Ramos (cell line): ENCODE measurements around the gene DRG2.

Experiments
- in situ Hi-C: fragments of 300-500 bp; cut with MboI; formaldehyde crosslinking; loops from one replicate; pipeline ENCODE4 v1.14.3; 2022; ENCODE audit warnings: low sequenced_read_pairs; ENCODE audit not compliant: unreplicated experiment

DRG2 gene, protein sequence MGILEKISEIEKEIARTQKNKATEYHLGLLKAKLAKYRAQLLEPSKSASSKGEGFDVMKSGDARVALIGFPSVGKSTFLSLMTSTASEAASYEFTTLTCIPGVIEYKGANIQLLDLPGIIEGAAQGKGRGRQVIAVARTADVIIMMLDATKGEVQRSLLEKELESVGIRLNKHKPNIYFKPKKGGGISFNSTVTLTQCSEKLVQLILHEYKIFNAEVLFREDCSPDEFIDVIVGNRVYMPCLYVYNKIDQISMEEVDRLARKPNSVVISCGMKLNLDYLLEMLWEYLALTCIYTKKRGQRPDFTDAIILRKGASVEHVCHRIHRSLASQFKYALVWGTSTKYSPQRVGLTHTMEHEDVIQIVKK

DNA sequence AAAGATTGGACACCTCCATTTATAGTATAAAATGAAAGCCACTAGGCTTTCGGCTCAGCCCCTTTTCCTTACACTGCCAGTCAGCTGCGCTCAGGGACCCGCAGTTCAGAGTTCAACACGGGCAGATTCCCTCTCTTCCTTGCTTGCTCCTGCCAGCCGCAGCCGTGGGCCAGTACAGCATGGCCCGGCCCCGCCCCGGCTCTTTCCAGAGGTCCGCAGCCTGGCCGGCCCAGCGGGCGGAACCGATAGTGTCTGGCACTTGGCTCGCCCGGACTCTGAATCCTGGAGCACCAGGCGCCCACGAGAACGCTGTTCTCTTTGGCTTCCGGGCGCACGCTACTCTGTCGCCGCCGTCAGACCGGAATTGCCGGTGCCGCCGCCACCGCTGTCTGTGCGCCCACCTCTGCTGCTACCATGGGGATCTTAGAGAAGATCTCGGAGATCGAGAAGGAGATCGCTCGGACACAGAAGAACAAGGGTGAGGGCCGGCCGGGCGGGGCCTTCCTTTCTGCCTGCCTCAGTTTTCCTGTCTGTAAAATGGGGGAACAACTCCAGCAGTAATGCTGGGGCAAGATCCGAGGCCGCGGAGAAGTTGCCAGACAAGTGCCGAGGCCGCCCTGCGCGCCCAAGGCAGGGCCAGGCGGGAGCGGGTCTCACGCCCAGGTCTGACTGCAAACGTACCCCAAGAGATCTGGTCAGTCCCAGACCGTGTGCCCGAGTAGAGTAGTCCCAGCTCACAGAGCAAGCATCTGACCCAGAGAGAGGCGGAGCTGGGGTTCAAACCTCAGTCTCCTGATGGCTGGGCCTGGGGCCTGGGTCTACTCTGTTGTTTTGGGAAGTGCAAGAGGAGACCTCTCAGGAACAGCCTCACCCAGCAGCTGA is at the start of gene DRG2:
Gene DRG2, plus strand, starts transcription at position 339 of the 882 bp plus-strand sequence. Its CDS starts 76 bp downstream, at position 415.
- in situ Hi-C loops, result no loop called here

DNA sequence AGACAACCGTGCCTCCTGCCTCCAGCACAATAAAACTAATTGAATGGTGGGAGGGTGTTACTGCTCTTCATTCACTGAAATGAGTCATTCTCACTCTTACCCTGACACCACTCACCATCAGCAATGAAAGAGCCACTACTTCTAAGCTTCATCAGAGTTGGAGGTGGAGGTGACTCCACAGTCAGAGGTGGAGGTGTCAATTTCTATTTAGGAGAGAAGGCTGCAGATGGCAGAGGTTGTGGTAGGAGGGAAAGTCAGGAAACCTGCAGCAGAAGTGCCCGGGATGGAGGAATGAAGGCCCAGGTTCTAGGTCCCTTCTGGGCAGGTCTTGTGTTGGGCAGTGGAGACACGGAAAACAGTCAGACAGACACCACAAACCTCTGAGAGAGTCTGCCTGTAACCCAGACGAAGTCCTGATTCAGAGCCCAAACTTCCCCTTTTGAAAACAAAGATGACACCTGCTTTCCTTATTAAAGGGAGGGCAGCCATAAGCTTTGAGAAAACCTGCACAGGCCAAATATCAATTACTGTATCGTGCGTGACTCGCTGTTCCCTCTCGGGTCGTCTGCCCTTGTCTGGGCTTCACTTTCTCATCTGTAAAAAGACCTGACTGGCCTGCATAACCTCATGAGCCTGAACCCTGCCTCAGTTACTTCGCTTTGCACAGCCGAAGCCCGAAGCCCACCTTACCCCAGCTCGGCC is 49.4 kb upstream of the DRG2 start:
- in situ Hi-C loops, result loop anchor here (25.0 kb wide), 1 partner anchor 351 kb away; the partner anchor contains the start of gene RAI1

DNA sequence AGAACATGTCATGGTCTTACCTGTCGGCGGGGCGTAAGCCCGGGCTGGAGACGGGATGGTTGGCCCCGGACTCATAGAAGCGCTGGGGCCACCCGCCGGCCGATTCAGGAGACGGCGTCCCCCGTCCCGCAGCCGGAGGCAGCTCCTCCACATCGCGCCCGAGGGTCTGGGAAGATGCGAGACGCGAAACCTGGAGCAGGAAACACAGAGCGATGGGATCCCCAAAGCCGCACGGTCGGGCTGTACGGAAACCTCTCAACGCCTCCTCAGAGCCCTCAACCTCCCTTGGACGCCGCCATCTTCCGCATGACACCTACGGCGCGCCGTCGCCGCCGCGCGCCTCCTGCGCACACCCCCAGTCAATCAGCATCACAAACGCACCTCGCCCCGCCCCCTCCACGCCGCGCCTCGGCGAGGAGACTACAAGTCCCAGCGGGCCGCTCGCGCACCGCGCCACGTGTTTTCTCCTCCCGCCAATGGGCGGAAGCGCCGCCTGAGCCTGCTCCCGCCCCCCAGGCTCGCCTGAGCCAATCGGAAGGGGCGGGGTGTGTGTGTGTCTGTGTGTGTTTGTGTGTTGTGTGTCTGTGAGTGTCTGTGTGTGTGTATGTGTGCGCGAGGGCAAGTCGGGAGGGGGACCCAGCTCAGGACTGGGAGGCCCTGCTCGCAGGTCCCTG is 48.8 kb upstream of the DRG2 start, which contains the start of the genes ATPAF2 and GID4:
Gene ATPAF2, minus strand, starts transcription at position 308 of the 674 bp plus-strand sequence. Its CDS starts 155 bp downstream, at position 153.
Gene GID4, plus strand, starts transcription at position 548 of the 674 bp plus-strand sequence. Its CDS starts 57 bp downstream, at position 605.
- in situ Hi-C loops, result loop anchor here (25.0 kb wide), 1 partner anchor 352 kb away; the partner anchor contains the start of gene RAI1

DNA sequence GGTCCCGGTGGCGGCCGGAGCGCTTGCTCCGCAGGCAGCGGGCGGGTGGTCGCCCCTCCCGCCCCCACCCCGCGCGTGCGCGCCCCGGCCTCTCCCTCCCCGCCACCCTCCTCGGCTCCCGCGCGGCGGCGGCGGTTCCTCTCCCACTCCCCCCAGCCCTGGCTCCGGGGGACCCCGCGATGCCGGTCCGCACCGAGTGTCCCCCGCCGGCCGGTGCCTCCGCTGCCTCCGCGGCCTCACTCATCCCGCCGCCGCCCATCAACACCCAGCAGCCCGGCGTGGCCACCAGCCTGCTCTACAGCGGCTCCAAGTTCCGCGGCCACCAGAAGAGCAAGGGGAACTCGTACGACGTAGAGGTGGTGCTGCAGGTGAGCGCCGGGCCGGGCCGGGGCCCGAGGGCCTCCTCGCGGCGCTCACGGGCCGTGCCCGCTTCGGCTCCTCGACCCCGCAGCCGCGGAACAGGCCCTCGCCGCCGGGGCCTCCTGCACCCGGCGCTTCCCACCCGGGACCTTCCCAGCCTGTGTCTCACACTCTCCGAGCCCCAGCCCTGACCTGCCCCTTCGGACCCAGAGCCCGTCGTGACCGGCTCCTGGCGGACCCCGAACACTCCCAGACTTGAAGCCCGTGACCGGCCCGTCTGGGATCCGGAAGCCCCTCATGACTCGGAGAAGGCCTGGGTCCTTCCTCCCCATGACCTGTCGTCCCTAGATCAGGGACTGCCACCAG is 48.0 kb upstream of the DRG2 start:
- in situ Hi-C loops, result loop anchor here (25.0 kb wide), 1 partner anchor 352 kb away; the partner anchor contains the start of gene RAI1

DNA sequence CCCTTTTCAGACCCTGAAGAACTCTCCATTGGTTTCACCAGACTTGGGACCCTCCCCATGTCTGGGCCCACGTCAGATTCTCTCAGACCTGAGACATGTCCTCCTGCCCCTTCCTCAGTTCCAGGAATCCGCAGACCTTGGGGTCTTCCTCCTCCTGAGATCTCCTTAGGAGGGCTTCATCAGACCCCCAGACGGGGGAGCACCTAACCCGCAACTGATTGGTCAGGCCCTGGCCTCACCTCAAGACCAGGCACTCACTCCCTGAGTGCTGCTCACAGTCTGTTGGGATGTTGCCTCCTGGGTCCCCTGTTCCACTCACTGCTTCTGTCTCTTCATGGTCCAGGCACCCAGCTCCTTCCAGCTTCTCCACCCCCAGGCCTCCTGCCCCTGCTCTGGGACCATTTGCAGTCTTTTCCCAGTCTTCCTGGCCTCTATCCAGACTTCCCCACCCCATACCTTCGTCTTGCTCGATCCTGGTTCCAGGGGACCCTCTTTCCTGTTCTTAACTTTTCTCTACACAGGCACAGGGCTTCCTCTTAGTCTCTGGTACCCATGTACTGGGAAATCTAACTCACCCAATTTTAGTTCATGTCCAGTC is 47.4 kb upstream of the DRG2 start:
- in situ Hi-C loops, result loop anchor here (25.0 kb wide), 1 partner anchor 353 kb away; the partner anchor contains the start of gene RAI1

DNA sequence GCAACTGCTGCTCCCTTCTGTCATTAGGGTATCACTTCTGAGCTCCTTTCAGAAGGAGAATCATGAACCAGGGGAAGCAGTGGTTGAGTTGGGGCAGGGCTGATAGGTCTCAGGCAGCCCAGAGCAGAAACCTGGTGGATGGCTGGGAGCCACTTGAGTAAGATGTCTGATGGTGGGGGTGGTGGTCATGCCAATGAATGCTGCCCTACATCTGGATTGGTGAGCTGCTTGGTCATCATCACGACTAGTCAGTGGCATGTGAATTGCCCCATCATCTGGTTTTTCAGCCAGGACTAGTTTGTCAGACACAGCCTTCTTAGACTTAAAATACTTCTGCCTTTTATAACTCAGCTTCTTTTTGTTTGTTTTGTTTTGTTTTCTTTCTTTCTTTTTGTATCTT is 46.0 kb upstream of the DRG2 start:
- in situ Hi-C loops, result loop anchor here (25.0 kb wide), 1 partner anchor 354 kb away; the partner anchor contains the start of gene RAI1

DNA sequence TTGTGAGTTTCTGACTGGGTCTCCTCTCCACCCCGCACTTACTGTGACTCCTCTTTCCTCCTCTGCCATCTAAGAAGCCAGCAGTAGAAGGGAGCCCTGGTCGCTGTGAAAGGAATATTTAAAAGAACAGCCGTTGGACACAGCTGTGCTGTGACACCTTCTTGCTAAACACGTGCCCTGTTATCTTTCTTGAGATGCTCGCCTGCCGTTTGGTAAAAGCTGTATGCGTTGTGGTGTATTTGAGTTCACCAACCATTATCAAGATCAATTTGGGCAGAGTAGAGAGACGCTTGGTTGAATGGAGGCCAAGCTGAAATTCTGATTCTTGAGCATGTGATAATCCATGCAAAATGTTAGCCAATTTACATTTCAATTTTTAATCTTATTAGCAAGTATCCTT is 44.8 kb upstream of the DRG2 start:
- in situ Hi-C loops, result loop anchor here (25.0 kb wide), 1 partner anchor 356 kb away; the partner anchor contains the start of gene RAI1

DNA sequence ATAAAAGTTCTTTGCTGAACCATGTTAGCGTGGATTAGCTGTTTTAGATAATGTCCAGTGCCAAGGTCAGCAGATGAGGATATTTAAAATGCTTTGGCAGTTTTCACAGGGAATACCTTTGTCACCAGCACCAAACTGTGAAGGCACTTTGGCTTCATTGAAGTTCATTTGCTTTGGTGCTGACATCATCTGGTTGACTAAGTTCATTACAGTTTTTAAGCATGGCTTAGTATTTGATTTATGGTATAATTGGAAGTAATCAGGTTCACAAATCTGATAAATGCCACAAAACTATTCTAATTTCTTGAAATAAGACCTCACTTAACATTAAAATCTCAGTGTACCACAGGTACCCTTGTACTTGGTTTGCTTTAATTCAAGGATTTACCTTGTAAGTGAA is 44.3 kb upstream of the DRG2 start:
- in situ Hi-C loops, result loop anchor here (25.0 kb wide), 1 partner anchor 356 kb away; the partner anchor contains the start of gene RAI1

DNA sequence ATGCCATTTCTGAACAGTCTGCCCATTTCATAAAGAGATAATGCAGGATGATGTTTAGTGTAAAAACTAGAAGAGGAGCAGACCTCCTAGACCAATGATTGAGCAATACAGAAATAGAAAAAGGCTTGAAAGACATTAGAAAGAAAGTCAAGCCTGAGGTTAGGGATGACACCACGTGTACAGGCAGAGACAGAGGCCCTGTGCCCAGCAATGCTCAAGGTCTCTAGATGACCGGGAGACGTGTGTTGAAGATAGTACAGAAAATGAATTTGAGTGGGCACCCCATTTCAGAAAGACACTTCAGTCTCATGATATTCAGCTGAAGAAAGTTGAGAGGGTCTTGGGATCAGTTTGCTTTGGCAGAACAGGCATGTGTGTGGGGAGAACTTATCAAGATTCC is 43.1 kb upstream of the DRG2 start:
- in situ Hi-C loops, result loop anchor here (25.0 kb wide), 1 partner anchor 357 kb away; the partner anchor contains the start of gene RAI1

DNA sequence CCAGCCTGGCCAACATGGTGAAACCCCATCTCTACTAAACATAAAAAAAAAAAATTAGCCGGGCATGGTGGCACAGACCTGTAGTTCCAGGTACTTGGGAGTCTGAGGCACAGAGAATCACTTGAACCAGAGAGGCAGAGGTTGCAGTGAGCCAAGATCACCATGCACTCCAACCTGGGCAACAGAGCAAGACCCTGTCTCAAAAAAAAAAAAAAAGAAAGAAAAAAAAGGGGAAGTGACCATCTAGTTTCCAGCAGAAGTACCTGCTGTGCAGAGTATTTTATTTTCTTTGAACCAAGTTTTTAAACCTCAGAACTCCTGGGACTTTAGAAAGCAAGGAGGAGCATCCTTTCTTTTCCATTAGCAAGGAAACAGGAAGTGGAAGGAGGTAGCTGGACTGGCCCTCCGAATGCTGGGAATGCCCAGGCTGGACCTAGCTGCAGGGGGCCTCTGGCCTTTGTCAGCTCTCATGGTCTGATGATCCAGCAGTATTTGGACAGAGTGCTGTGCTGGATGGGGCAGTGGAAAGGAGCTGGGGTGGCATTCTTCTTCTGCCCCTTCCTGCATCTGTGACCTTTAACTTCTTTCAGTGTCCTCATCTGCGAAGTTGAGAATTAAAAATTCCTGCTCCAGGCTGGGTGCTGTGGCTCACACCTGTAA is 41.9 kb upstream of the DRG2 start:
- in situ Hi-C loops, result loop anchor here (25.0 kb wide), 1 partner anchor 359 kb away; the partner anchor contains the start of gene RAI1

DNA sequence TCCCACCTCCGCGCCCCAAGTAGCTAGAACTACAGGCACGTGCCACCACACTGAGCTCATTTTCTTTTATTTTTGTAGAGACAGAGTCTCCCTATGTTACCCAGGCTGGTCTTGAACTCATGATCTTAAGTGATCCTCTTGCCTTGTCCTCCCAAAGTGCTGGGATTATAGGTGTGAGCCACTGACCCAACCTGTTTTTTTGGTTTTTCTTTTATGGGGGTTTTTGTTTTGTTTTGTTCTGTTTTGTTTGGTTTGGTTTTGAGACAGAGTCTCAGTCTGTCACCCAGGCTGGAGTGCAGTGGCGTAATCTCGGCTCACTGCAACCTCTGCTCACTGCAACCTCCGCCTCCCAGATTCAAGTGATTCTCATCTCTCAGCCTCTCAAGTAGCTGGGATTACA is 32.2 kb upstream of the DRG2 start:
- in situ Hi-C loops, result no loop called here

DNA sequence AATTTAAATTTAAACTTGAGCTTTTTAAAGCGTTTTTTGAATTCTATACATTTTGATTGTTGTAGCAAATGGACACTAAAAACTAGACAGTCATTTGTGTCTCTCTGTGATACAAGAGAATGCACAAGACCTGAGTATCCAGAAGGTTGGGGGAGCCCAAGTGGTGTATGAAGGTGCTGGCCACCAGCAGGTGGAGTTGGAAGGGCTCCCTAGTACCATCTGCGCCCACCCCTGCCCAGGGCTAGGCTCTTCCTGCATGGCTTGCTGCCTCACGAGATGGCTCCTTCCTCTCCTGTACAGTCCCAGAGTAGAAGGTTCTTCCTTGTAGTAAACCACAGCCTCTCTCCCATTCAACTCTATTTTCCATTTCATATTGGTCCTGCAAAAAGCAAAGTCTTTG is 31.5 kb upstream of the DRG2 start:
- in situ Hi-C loops, result no loop called here

DNA sequence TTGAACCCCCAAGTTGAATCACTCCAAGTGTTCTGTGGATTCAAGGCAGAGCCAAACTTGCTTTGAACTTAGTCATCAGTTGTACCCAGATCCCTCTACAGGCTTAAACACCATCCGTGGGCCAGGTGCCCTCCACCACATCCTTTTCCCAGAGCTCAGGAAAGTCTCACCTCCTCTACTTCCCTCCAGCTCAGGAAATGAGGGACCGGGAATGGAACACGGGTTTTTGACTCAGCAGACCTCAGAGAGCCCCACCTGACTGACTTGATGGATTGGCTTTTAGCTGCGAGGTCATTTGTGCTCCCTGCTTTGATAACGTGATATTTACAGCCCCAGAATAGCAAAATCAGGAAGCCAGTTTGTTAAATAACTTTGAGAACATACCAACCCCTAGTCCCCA is 28.5 kb upstream of the DRG2 start:
- in situ Hi-C loops, result no loop called here

DNA sequence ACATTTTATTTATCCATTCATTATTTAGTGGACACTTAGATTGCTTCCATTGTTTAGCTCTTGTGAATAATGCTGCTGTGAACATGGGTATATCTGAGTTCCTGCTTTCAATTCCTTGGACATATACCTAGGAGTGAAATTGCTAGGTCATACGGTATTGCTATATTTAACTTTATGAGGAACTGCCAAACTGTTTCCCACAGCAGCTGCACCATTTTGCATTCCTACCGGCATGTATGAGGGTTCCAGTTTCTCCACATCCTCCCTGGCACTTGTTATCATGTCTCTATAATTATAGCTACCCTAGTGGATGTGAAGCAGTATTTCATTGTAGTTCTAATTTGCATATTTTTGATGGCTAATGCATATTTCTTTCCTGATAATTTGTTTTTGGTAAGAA is 23.7 kb upstream of the DRG2 start:
- in situ Hi-C loops, result no loop called here

DNA sequence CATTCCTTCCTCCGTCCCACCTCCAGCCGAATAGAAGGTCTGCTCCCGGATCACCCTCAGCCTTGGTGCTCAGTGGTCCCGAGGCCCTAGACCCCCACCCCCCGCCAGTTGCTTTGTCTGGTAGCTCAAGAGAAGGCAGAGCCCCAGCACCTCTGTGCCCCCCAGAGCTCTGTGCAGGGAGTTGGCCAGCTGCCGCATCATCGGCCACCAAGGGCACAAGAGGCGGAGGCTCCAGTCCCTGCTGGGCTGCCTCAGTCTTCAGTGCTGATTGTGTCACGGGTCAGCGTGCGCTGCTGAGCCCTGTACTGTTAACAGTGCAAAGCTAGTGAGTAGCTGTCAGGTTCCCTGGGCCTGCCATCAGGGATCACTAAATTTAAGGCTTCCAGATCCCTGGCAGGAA is 22.2 kb upstream of the DRG2 start:
- in situ Hi-C loops, result no loop called here

DNA sequence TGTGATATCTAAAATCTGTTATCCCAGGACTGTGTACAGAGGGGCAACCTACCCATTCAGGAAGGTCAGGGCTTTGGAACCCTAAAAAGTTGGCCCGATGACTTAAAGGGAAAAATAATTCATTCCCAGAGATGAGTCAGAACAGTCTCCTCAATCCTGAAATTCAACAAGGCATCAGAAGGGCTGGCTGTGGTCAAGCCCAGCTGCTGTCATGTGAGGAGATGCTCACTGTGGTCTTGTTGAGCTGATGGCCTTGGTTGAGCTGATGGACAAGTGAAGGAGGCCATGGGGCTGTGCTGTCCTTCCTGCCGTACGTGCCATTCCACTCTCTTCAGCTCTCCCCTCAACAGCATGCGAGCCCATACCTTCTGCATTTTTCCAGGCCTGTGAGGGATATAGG is 20.9 kb upstream of the DRG2 start:
- in situ Hi-C loops, result no loop called here

DNA sequence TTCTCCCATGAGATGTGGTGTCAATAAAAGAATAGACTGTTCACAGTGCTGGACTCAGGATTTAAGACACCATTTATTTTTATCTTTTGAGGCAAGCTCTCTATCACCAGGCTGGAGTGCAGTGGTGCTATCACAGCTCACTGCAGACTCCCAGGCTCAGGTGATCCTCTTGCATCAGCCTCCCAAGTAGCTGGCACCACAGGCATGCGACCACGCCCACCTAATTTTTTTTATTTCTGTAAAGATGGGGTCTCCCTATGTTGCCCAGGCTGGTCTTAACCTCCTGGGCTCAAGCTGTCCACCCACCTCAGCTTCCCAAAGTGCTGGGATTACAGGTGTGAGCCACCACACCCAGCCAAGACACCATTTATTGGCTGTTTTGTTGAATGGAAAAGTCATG is 18.6 kb upstream of the DRG2 start:
- in situ Hi-C loops, result no loop called here

DNA sequence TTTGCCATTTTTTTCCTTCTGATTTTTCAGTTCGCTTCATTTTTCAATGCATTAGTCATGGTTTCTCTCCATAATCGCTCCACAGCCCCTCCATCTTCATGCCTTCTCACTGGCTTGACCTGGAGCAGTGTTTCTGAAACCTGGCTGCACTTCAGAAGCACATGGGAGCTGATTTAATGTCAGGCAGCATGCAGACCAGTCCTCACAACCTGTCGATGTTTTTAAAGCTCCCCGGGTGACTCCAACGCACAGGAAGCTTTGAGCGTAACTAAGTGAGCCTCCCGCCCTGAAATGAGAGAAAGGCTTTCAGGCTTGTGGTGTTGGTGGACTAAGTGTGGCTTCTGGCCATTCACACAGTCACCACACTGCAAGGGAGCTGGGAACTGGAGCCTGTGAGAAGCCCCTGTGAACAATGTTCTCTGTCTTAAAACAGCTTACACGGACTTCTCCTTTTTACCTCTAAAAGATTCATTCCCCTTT is 16.8 kb upstream of the DRG2 start:
- in situ Hi-C loops, result no loop called here
